Fibroblast of mammary gland (primary cell): ENCODE data around the gene AP5M1.
"Not testable (repeated sequence)": the region's sequence is repeated elsewhere in the genome, so short reads cannot be mapped to it uniquely, and the experiment has no call there.

Experiments used
- DNase-seq: peaks from one replicate; pipeline ENCODE4 v3.0.0-alpha.2; 2010; ENCODE audit warnings: low read depth
- H3K4me3 ChIP-seq: 2 replicates; pipeline ENCODE4 v1.5.1; 2011; ENCODE audit warnings: low read depth, mild to moderate bottlenecking, low read length, moderate library complexity; ENCODE audit not compliant: control insufficient read depth
- TF ChIP-seq, protein P1 (sequence below): conservative IDR thresholded peaks from 2 replicates; pipeline ENCODE4 v1.5.1; 2011; ENCODE audit warnings: low read depth, low read length, inconsistent platforms; ENCODE audit not compliant: control insufficient read depth, insufficient read depth

Gene AP5M1

GRCh38 chr14:57329833-57330232, 61.1 kb downstream of the AP5M1 start:
- H3K4me3 ChIP-seq = no peak overlapping the region
- no peak for DNase-seq
- TF ChIP-seq, protein P1, sequence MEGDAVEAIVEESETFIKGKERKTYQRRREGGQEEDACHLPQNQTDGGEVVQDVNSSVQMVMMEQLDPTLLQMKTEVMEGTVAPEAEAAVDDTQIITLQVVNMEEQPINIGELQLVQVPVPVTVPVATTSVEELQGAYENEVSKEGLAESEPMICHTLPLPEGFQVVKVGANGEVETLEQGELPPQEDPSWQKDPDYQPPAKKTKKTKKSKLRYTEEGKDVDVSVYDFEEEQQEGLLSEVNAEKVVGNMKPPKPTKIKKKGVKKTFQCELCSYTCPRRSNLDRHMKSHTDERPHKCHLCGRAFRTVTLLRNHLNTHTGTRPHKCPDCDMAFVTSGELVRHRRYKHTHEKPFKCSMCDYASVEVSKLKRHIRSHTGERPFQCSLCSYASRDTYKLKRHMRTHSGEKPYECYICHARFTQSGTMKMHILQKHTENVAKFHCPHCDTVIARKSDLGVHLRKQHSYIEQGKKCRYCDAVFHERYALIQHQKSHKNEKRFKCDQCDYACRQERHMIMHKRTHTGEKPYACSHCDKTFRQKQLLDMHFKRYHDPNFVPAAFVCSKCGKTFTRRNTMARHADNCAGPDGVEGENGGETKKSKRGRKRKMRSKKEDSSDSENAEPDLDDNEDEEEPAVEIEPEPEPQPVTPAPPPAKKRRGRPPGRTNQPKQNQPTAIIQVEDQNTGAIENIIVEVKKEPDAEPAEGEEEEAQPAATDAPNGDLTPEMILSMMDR = no peak

- peak; percentile 35 for DNase-seq
- H3K4me3 ChIP-seq = not testable (repeated sequence)
Observed at GRCh38 chr14:57332475-57332874, 63.7 kb downstream of the AP5M1 start.

DNA sequence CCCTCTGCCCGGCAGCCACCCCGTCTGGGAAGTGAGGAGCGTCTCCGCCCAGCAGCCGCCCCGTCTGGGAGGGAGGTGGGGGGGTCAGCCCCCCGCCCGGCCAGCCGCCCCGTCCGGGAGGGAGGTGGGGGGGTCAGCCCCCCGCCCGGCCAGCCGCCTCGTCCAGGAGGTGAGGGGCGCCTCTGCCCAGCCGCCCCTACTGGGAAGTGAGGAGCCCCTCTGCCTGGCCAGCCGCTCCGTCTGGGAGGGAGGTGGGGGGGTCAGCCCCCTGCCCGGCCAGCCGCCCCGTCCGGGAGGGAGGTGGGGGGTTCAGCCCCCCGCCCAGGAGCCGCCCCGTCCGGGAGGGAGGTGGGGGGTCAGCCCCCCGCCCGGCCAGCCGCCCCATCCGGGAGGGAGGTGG, 65.0 kb downstream of the AP5M1 start:
- DNase-seq, H3K4me3 ChIP-seq: not testable (repeated sequence)

DNA sequence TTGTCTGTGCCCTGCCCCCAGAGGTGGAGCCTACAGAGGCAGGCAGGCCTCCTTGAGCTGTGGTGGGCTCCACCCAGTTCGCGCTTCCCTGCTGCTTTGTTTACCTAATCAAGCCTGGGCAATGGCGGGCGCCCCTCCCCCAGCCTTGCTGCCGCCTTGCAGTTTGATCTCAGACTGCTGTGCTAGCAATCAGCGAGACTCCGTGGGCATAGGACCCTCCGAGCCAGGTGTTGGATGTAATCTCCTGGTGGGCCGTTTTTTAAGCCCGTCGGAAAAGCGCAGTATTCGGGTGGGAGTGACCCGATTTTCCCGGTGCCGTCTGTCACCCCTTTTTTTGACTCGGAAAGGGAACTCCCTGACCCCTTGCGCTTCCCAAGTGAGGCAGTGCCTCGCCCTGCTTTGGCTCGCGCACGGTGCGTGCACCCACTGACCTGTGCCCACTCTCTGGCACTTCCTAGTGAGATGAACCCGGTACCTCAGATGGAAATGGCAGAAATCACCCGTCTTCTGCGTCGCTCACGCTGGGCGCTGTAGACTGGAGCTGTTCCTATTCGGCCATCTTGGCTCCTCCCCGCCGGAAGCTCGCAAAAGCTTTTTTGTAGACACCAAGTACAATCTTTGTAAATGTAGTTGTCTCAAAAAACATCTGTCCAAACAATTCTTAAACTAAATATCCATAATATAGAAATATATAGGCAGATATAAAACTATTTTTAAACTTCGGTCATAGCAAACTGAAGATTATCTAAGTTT, 75.0 kb downstream of the AP5M1 start:
- not testable (repeated sequence) for DNase-seq, H3K4me3 ChIP-seq

GRCh38 chr14:57345106-57345505, 76.3 kb downstream of the AP5M1 start:
- TF ChIP-seq, protein P1 = no peak
- no peak overlapping the region for H3K4me3 ChIP-seq
- no peak for DNase-seq

GRCh38 chr14:57346741-57347140, 78.0 kb downstream of the AP5M1 start:
- no peak for DNase-seq
- TF ChIP-seq, protein P1 = no peak

More at GRCh38 chr14:57346741-57347140, 78.0 kb downstream of the AP5M1 start:
- H3K4me3 ChIP-seq = no peak overlapping the region
